Measurements from ENCODE around the gene PROX1. TPM values are rescaled to one million over a fixed set of nuclear protein-coding genes. Genes with fewer than 3 reads are reported as not detected.

PROX1 gene, protein sequence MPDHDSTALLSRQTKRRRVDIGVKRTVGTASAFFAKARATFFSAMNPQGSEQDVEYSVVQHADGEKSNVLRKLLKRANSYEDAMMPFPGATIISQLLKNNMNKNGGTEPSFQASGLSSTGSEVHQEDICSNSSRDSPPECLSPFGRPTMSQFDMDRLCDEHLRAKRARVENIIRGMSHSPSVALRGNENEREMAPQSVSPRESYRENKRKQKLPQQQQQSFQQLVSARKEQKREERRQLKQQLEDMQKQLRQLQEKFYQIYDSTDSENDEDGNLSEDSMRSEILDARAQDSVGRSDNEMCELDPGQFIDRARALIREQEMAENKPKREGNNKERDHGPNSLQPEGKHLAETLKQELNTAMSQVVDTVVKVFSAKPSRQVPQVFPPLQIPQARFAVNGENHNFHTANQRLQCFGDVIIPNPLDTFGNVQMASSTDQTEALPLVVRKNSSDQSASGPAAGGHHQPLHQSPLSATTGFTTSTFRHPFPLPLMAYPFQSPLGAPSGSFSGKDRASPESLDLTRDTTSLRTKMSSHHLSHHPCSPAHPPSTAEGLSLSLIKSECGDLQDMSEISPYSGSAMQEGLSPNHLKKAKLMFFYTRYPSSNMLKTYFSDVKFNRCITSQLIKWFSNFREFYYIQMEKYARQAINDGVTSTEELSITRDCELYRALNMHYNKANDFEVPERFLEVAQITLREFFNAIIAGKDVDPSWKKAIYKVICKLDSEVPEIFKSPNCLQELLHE
- total RNA-seq = under 0.01 and 0.14 TPM in 2 replicates

GRCh38 chr1:213987927-213988506, at the start of gene PROX1:
Gene PROX1 (plus strand): TSS chr1:213987973. CDS start chr1:213996536, 8,563 bp downstream.

Measured in placental pericyte (primary cell).